CD14-positive monocyte (primary cell): Measurements from ENCODE around the gene TECPR2. TPM values are rescaled to one million over a fixed set of nuclear protein-coding genes. Genes with fewer than 3 reads are reported as not detected.
A peak's percentile ranks its signal among the peaks of the same experiment; 100 is the strongest.

ENCODE experiments used
- DNase-seq, 3 donors: peaks; one replicate each; pipeline ENCODE4 v3.0.0-alpha.2; 2011 to 2022
- H2AFZ ChIP-seq: 2 replicates; pipeline ENCODE4 v1.6.0; 2012; ENCODE audit warnings: mild to moderate bottlenecking, low read depth, low read length, inconsistent platforms; ENCODE audit not compliant: insufficient read depth, poor library complexity, severe bottlenecking
- H3K27ac ChIP-seq, 2 donors: 1 replicate in 1 of 2; 2 replicates in 1 of 2; pipeline ENCODE4 v1.5.1; 2012 to 2013; ENCODE audit warnings: low read length in 2 of 2, control low read depth in 1 of 2, inconsistent platforms in 1 of 2, low read depth in 1 of 2, mild to moderate bottlenecking in 1 of 2
- H3K27me3 ChIP-seq, 2 donors: one replicate each; pipeline versions ENCODE4 v1.6.0 to v1.6.1; 2011 to 2013; ENCODE audit warnings: low read length in 2 of 2; ENCODE audit not compliant: control insufficient read depth in 2 of 2, insufficient read depth in 2 of 2
- H3K36me3 ChIP-seq, 2 donors: replicated peaks in 1 of 2; 1 replicate in 1 of 2; 2 replicates in 1 of 2; pipeline versions ENCODE4 v1.5.1 to v1.6.1; 2012 to 2013; ENCODE audit warnings: low read length in 2 of 2, control low read depth in 1 of 2, inconsistent platforms in 1 of 2, mild to moderate bottlenecking in 1 of 2; ENCODE audit not compliant: insufficient read depth in 2 of 2, control insufficient read depth in 1 of 2
- H3K4me1 ChIP-seq, 2 donors: 1 replicate in 1 of 2; 2 replicates in 1 of 2; pipeline versions ENCODE4 v1.5.1 to v1.6.1; 2012 to 2013; ENCODE audit warnings: low read length in 2 of 2, control low read depth in 1 of 2, inconsistent platforms in 1 of 2, mild to moderate bottlenecking in 1 of 2, moderate library complexity in 1 of 2; ENCODE audit not compliant: insufficient read depth in 2 of 2, control insufficient read depth in 1 of 2
- H3K4me2 ChIP-seq: replicated peaks from 2 replicates; pipeline ENCODE3; 2012; ENCODE audit warnings: low read length, moderate library complexity, mild to moderate bottlenecking; ENCODE audit not compliant: poor library complexity, severe bottlenecking; ENCODE audit errors: extremely low read depth
- H3K4me3 ChIP-seq, 3 experiments: fragments of 200-600 bp in 1 of 3; sonication (generic) in 1 of 3; replicated peaks in 1 of 3; 1 replicate in 2 of 3; 2 replicates in 1 of 3; pipeline ENCODE4 v1.5.1; 2011 to 2013; ENCODE audit warnings: low read length in 3 of 3, mild to moderate bottlenecking in 3 of 3, control low read depth in 2 of 3, low read depth in 2 of 3, inconsistent platforms in 1 of 3, moderate library complexity in 1 of 3
- H3K79me2 ChIP-seq: 2 replicates; pipeline ENCODE4 v1.6.0; 2012; ENCODE audit warnings: mild to moderate bottlenecking, control low read depth, inconsistent platforms, low read length, moderate library complexity; ENCODE audit not compliant: insufficient read depth
- H3K9ac ChIP-seq: 2 replicates; pipeline ENCODE4 v1.6.0; 2017; ENCODE audit warnings: low read length, mild to moderate bottlenecking; ENCODE audit not compliant: insufficient read depth, poor library complexity, severe bottlenecking
- H3K9me3 ChIP-seq, 2 donors: replicated peaks in 1 of 2; 1 replicate in 1 of 2; 2 replicates in 1 of 2; pipeline versions ENCODE4 v1.5.1 to v1.6.1; 2012 to 2013; ENCODE audit warnings: low read length in 2 of 2, control low read depth in 1 of 2; ENCODE audit not compliant: control insufficient read depth in 1 of 2, insufficient read depth in 1 of 2
- H4K20me1 ChIP-seq: 2 replicates; pipeline ENCODE4 v1.6.0; 2012; ENCODE audit warnings: mild to moderate bottlenecking, low read length, control low read depth, moderate library complexity; ENCODE audit not compliant: insufficient read depth
- H3K27ac Mint-ChIP-seq, 7 donors: one replicate each; pipeline ENCODE4 v1.8.0; 2020; ENCODE audit warnings: mild to moderate bottlenecking in 7 of 7, mixed read lengths in 7 of 7, moderate library complexity in 6 of 7, inconsistent platforms in 2 of 7
- H3K27me3 Mint-ChIP-seq, 3 donors: one replicate each; pipeline ENCODE4 v1.8.0; 2021 to 2022; ENCODE audit warnings: low read depth in 3 of 3, mild to moderate bottlenecking in 3 of 3, mixed read lengths in 3 of 3, moderate library complexity in 3 of 3, inconsistent platforms in 1 of 3
- H3K36me3 Mint-ChIP-seq, 2 donors: one replicate each; pipeline ENCODE4 v1.8.0; 2020; ENCODE audit warnings: mixed read lengths in 2 of 2, inconsistent platforms in 1 of 2, mild to moderate bottlenecking in 1 of 2
- H3K4me1 Mint-ChIP-seq: one replicate; pipeline ENCODE4 v1.8.0; 2020; ENCODE audit warnings: mild to moderate bottlenecking, mixed read lengths
- H3K4me3 Mint-ChIP-seq, 2 donors: one replicate each; pipeline ENCODE4 v1.8.0; 2020; ENCODE audit warnings: mild to moderate bottlenecking in 2 of 2, mixed read lengths in 2 of 2, moderate library complexity in 1 of 2
- H3K9me3 Mint-ChIP-seq, 7 donors: one replicate each; pipeline ENCODE4 v1.8.0; 2020 to 2022; ENCODE audit warnings: mixed read lengths in 7 of 7, mild to moderate bottlenecking in 6 of 7, moderate library complexity in 6 of 7, inconsistent platforms in 2 of 7
- WGBS: methylation state at CpG from one replicate; pipeline ENCODE4 v1.1.5; 2013; ENCODE audit warnings: missing lambda C conversion rate; ENCODE audit not compliant: insufficient coverage; 5-methylcytosine and 5-hydroxymethylcytosine counted together
- intact Hi-C, 2 donors: fragments of 100-400 bp; cut with micrococcal nuclease; formaldehyde crosslinking; loops; one replicate each; pipeline versions ENCODE4 v1.15.0 to v1.15.1; 2023
- polyA plus RNA-seq, 3 donors: library from polyadenylated mRNA; depleted of rRNA in 1 of 3; unstranded in 2 of 3; stranded (reverse) in 1 of 3; fragments of 300-500 nt in 2 of 3; fragments of >200 nt in 1 of 3; fragmentation: Illumina TruSeq in 2 of 3; gene quantifications; 1 replicate in 2 of 3; 2 replicates in 1 of 3; pipeline ENCODE4 v1.2.3, GENCODE V29; 2012 to 2021
- TF ChIP-seq, protein P1 (sequence below): fragments of 200-600 bp; IDR thresholded peaks from one replicate; pipeline ENCODE4 v1.8.0; 2022; ENCODE audit warnings: antibody characterized with exemption, mild to moderate bottlenecking

TECPR2 gene
- polyA plus RNA-seq, 3 donors = 2.8 to 10.4 (median 6.4) TPM

DNA sequence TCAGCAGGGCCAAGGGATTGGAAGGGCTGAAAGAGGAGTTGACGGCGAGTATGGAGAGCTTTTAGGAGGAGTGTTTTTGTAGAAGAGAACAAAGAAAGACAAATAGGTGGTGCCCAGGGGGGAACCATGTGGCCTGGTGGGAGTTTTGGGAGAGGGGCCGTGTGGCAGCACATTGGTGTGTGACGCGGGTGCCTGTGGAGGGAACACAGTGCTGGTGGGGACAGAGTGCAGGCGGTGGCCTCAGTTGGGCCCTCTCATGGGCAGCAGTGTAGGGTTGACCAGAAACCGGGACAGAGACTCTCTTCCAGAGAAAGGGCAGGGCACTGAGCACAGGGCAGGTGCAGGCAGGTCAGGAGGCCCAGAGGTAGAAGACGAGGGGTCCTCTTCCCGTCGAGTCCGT lies 56.5 kb downstream of the TECPR2 start:
- peaks cover 0 to 1% (median 0%) of the 10 kb centered on the region in 3 donors for H3K27me3 Mint-ChIP-seq
- no peaks in the 10 kb centered on the region for H3K79me2 ChIP-seq
- H3K4me3 Mint-ChIP-seq = no peak overlapping the region
- H3K27me3 ChIP-seq = no peaks in the 10 kb centered on the region
- WGBS = 96% methylated on average over 9 of the region's 11 CpGs
- H3K27ac ChIP-seq = no peak overlapping the region
- H3K36me3 Mint-ChIP-seq = peaks cover 46 to 69% of the 10 kb centered on the region in 2 donors
- DNase-seq = no peak
- H3K9me3 Mint-ChIP-seq = peaks cover 0 to 1% (median 0%) of the 10 kb centered on the region in 7 donors
- peaks cover 32 to 67% of the 10 kb centered on the region in 2 donors for H3K36me3 ChIP-seq
- H3K9me3 ChIP-seq = no peaks in the 10 kb centered on the region
- TF ChIP-seq, protein P1, sequence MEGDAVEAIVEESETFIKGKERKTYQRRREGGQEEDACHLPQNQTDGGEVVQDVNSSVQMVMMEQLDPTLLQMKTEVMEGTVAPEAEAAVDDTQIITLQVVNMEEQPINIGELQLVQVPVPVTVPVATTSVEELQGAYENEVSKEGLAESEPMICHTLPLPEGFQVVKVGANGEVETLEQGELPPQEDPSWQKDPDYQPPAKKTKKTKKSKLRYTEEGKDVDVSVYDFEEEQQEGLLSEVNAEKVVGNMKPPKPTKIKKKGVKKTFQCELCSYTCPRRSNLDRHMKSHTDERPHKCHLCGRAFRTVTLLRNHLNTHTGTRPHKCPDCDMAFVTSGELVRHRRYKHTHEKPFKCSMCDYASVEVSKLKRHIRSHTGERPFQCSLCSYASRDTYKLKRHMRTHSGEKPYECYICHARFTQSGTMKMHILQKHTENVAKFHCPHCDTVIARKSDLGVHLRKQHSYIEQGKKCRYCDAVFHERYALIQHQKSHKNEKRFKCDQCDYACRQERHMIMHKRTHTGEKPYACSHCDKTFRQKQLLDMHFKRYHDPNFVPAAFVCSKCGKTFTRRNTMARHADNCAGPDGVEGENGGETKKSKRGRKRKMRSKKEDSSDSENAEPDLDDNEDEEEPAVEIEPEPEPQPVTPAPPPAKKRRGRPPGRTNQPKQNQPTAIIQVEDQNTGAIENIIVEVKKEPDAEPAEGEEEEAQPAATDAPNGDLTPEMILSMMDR = no peak
- no peaks in the 10 kb centered on the region for H4K20me1 ChIP-seq
- no peaks in the 10 kb centered on the region for H3K4me1 ChIP-seq
- H2AFZ ChIP-seq = no peak overlapping the region
- H3K4me3 ChIP-seq = no peak overlapping the region
- H3K27ac Mint-ChIP-seq = peak overlapping the region in 2 of 7 donors; percentile 6 to 72
- H3K4me1 Mint-ChIP-seq = no peaks in the 10 kb centered on the region
- intact Hi-C loops = no loop called here
- no peak overlapping the region for H3K4me2 ChIP-seq
- H3K9ac ChIP-seq = no peak overlapping the region

DNA sequence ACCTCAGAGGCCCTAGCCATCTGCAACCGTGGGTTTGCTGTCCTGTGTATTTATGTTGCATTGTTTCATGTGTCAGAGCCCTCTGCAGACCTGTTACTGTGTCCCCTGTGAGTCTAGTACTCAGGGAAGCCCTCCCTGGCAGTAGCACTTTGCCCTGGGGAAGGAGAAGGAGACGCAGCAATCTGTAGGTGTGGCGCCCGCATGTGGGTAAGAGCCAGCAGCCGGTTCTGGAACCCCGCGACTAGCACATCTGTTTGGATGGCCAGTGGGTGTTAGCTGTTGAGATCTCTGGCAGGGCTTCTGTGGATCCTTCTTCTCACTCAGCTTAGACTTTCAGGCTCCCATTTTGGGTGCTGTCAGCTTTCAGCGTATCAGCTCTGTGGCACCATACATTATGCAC lies 57.0 kb downstream of the TECPR2 start:
- Histone ChIP-seq H2AFZ (no peak overlapping the region), H3K27ac (no peak overlapping the region), H3K4me2 (no peak overlapping the region), H3K79me2 (no peaks in the 10 kb centered on the region), H3K9ac (no peak overlapping the region), H3K4me1 (no peaks in the 10 kb centered on the region), H3K36me3 (peaks cover 28 to 67% of the 10 kb centered on the region in 2 donors), H3K4me3 (no peak overlapping the region), H4K20me1 (no peaks in the 10 kb centered on the region), H3K9me3 (no peaks in the 10 kb centered on the region), H3K27me3 (no peaks in the 10 kb centered on the region)
- intact Hi-C loops = no loop called here
- TF ChIP-seq, protein P1 = no peak
- no peak for DNase-seq
- peaks cover 0 to 1% (median 0%) of the 10 kb centered on the region in 3 donors for H3K27me3 Mint-ChIP-seq
- no peak overlapping the region for H3K4me3 Mint-ChIP-seq
- H3K9me3 Mint-ChIP-seq = peaks cover 0 to 1% (median 0%) of the 10 kb centered on the region in 7 donors
- H3K4me1 Mint-ChIP-seq = no peaks in the 10 kb centered on the region
- peaks cover 42 to 65% of the 10 kb centered on the region in 2 donors for H3K36me3 Mint-ChIP-seq
- WGBS = 100% methylated on average over 4 of the region's 8 CpGs
- H3K27ac Mint-ChIP-seq = no peak overlapping the region
